Left lung (tissue), 10 donors: ENCODE data around the gene ZNF211. TPM values are rescaled to one million over a fixed set of nuclear protein-coding genes. Genes with fewer than 3 reads are reported as not detected.

ENCODE experiments used
- ATAC-seq: fragments of 200-7000 bp; cut with Tn5 transposase; one replicate; pipeline ENCODE4 v1.9.1; 2020; ENCODE audit warnings: moderate library complexity
- DNase-seq, 4 donors: peaks; one replicate each; pipeline ENCODE4 v3.0.0-alpha.2; 2013 to 2020
- H3K27ac ChIP-seq, 2 donors: fragments of 200-600 bp; sonication (generic) in 1 of 2; one replicate each; pipeline versions ENCODE4 v1.5.0 to v1.8.0; 2020 to 2021
- H3K27me3 ChIP-seq, 2 donors: fragments of 200-600 bp; sonication (generic) in 1 of 2; one replicate each; pipeline versions ENCODE4 v1.5.0 to v1.8.0; 2020 to 2021
- H3K36me3 ChIP-seq, 2 donors: fragments of 200-600 bp; sonication (generic) in 1 of 2; one replicate each; pipeline versions ENCODE4 v1.5.0 to v1.8.0; 2020 to 2021
- H3K4me1 ChIP-seq, 2 donors: fragments of 200-600 bp; one replicate each; pipeline ENCODE4 v1.8.0; 2021
- H3K4me3 ChIP-seq, 2 donors: fragments of 200-600 bp; sonication (generic) in 1 of 2; one replicate each; pipeline versions ENCODE4 v1.5.0 to v1.8.0; 2020 to 2021; ENCODE audit warnings: mild to moderate bottlenecking in 1 of 2
- H3K9me3 ChIP-seq, 2 donors: fragments of 200-600 bp; sonication (generic) in 1 of 2; one replicate each; pipeline versions ENCODE4 v1.5.0 to v1.8.0; 2020 to 2021
- intact Hi-C, 2 donors: fragments of 100-400 bp; cut with DNase I; formaldehyde crosslinking; loops; one replicate each; pipeline versions ENCODE4 v1.11.2 to v1.14.2; 2022
- polyA plus RNA-seq, 6 donors: library from polyadenylated mRNA; unstranded; fragments of 120-200 nt; gene quantifications; one replicate each; pipeline ENCODE4 v1.2.1, GENCODE V29; 2013; ENCODE audit not compliant: insufficient read length in 6 of 6
- total RNA-seq, 2 donors: library from RNA; stranded (reverse); fragmentation: NEBNext Ultra II Directional; extraction: Animal tissue kit (Norgen Biotek cat#: 25700); gene quantifications; one replicate each; pipeline ENCODE4 v1.2.1, GENCODE V29; 2021
- TF ChIP-seq, protein P1 (sequence below), 2 donors: fragments of 200-600 bp; sonication (generic) in 1 of 2; IDR thresholded peaks; one replicate each; pipeline versions ENCODE4 v1.5.0 to v1.8.0; 2021; ENCODE audit warnings: antibody characterized with exemption in 2 of 2
- donor health status: DM: no; HTN: yes; CAD: no.
- donor health status: DM: no; HTN: no; CAD: no.

The ZNF211 gene
- total and polyA plus RNA-seq, 8 donors = 12.5 to 49.4 (median 39.2) TPM

- no peak overlapping the region for H3K4me3 ChIP-seq
- no peaks in the 10 kb centered on the region for H3K36me3 ChIP-seq
- H3K9me3 ChIP-seq = peaks cover 0 to 41% of the 10 kb centered on the region in 2 donors
- DNase-seq = no peak
- H3K4me1 ChIP-seq = no peaks in the 10 kb centered on the region
- H3K27ac ChIP-seq = no peak overlapping the region
- TF ChIP-seq, protein P1, sequence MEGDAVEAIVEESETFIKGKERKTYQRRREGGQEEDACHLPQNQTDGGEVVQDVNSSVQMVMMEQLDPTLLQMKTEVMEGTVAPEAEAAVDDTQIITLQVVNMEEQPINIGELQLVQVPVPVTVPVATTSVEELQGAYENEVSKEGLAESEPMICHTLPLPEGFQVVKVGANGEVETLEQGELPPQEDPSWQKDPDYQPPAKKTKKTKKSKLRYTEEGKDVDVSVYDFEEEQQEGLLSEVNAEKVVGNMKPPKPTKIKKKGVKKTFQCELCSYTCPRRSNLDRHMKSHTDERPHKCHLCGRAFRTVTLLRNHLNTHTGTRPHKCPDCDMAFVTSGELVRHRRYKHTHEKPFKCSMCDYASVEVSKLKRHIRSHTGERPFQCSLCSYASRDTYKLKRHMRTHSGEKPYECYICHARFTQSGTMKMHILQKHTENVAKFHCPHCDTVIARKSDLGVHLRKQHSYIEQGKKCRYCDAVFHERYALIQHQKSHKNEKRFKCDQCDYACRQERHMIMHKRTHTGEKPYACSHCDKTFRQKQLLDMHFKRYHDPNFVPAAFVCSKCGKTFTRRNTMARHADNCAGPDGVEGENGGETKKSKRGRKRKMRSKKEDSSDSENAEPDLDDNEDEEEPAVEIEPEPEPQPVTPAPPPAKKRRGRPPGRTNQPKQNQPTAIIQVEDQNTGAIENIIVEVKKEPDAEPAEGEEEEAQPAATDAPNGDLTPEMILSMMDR (IDR thresholded peaks at IDR 0.05) = no peak
- intact Hi-C loops = no loop called here
- ATAC-seq = no peak
- H3K27me3 ChIP-seq = no peaks in the 10 kb centered on the region
These were observed 22.5 kb downstream of the ZNF211 start for GRCh38 chr19:57655443-57655842.

GRCh38 chr19:57656346-57656745 lies 23.4 kb downstream of the ZNF211 start:
- no peak overlapping the region for H3K4me3 ChIP-seq
- no peak overlapping the region for H3K27ac ChIP-seq
- no peaks in the 10 kb centered on the region for H3K4me1 ChIP-seq
- TF ChIP-seq, protein P1 (IDR thresholded peaks at IDR 0.05) = no peak
- H3K36me3 ChIP-seq = no peaks in the 10 kb centered on the region
- no peaks in the 10 kb centered on the region for H3K27me3 ChIP-seq
- DNase-seq (no peak), ATAC-seq (no peak)
- peaks cover 0 to 40% of the 10 kb centered on the region in 2 donors for H3K9me3 ChIP-seq
- intact Hi-C loops = no loop called here

- TF ChIP-seq, protein P1 (IDR thresholded peaks at IDR 0.05) = no peak
- H3K27ac ChIP-seq = peak overlapping the region; percentile 34 to 60
- H3K4me3 ChIP-seq = peak overlapping the region; percentile 37 to 45
- H3K9me3 ChIP-seq = no peaks in the 10 kb centered on the region
- ATAC-seq = peak; percentile 96
- peaks cover 0 to 44% of the 10 kb centered on the region in 2 donors for H3K27me3 ChIP-seq
- intact Hi-C loops = no loop called here
- H3K4me1 ChIP-seq = no peaks in the 10 kb centered on the region
- peak; percentile 42 to 85 (median 78) for DNase-seq
- no peaks in the 10 kb centered on the region for H3K36me3 ChIP-seq
These were observed 31.5 kb downstream of the ZNF211 start for GRCh38 chr19:57664269-57665127.

- no peaks in the 10 kb centered on the region for H3K36me3 ChIP-seq
- H3K27ac ChIP-seq = peak overlapping the region in 1 of 2 donors; percentile 60
- no peak for ATAC-seq
- no peak overlapping the region for H3K4me3 ChIP-seq
- H3K4me1 ChIP-seq = no peaks in the 10 kb centered on the region
- no peak for DNase-seq
- TF ChIP-seq, protein P1 (IDR thresholded peaks at IDR 0.05) = no peak
- no peaks in the 10 kb centered on the region for H3K9me3 ChIP-seq
- intact Hi-C loops = no loop called here
- H3K27me3 ChIP-seq = peaks cover 0 to 44% of the 10 kb centered on the region in 2 donors
These were observed 32.4 kb downstream of the ZNF211 start for GRCh38 chr19:57665261-57665806.

DNA sequence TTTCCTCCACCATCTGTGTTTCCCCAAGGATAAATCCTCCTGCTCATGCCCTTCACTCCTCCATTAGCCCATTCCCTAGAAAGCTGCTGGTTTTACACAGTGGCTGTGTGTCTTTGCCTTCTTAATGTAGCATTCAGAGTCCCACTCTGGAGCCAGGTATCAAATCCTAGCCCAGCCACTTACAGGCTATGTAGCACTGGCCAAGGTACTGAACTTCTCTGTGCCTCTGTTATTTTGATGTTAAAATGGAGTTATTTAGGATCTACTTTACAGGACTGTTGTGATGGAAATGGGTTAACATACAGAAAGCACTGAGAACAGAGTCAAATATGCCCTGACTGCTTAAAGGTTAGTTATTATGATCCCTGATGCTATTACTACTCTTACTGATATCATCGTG lies 34.3 kb downstream of the ZNF211 start:
- no peak overlapping the region for H3K4me3 ChIP-seq
- H3K27ac ChIP-seq = no peak overlapping the region
- TF ChIP-seq, protein P1 (IDR thresholded peaks at IDR 0.05) = no peak
- ATAC-seq (no peak), DNase-seq (no peak)
- no peaks in the 10 kb centered on the region for H3K36me3 ChIP-seq
- intact Hi-C loops = no loop called here
- H3K27me3 ChIP-seq = peaks cover 0 to 44% of the 10 kb centered on the region in 2 donors
- no peaks in the 10 kb centered on the region for H3K4me1 ChIP-seq
- H3K9me3 ChIP-seq = no peaks in the 10 kb centered on the region
